K562 (cell line): ENCODE data around the gene PIF1. TPM values are rescaled to one million over a fixed set of nuclear protein-coding genes. Genes with fewer than 3 reads are reported as not detected.

Experiments
- ATAC-seq: fragments of 200-7000 bp; cut with Tn5 transposase; 3 replicates; pipeline ENCODE4 v1.9.1; 2020; ENCODE audit warnings: moderate library complexity
- BruUV-seq: library from RNA; stranded (reverse); fragments of 400-500 nt; replicated peaks from 2 replicates; lab custom pipeline; 2021; lab: Mats Ljungman, UMichigan
- CTCF ChIA-PET: fragments of 300-600 bp; formaldehyde crosslinking; extraction: SDS; loops from one replicate; lab custom pipeline; 2021; ENCODE audit warnings: low intra/inter-chr PET ratio; lab: Yijun Ruan, JAX
- POLR2A ChIA-PET: fragments of 300-600, 350-650 bp; sonication (Branson Sonifier 250); formaldehyde crosslinking; extraction: SDS; loops from one replicate; lab custom pipeline; 2021; ENCODE audit warnings: antibody characterized with exemption, inconsistent platforms; lab: Yijun Ruan, JAX
- DNase-seq, 4 experiments: peaks; one replicate each; pipeline versions ENCODE4 v3.0.0 to v3.0.0-alpha.2; 2011 to 2018; ENCODE audit warnings: low spot score in 3 of 4, mixed read lengths in 3 of 4; ENCODE audit errors: extremely low read depth in 1 of 4
- FAIRE-seq: peaks from 2 replicates; lab custom pipeline; 2011; peaks lifted over from hg19 to GRCh38; lab: Jason Lieb, UNC
- H2AFZ ChIP-seq: 2 replicates; pipeline ENCODE4 v1.6.0; 2011; ENCODE audit warnings: low read depth, low read length, control low read depth, inconsistent platforms
- H3K27ac ChIP-seq: fragments of 200-600 bp; 3 replicates; pipeline ENCODE4 v1.8.0; 2011; ENCODE audit warnings: low read depth, mild to moderate bottlenecking, control low read depth, inconsistent platforms, low read length, moderate library complexity, mixed read lengths; ENCODE audit errors: extremely low read depth
- H3K27me3 ChIP-seq, 2 experiments: fragments of 300-600 bp in 1 of 2; 2 replicates in 1 of 2; 3 replicates in 1 of 2; pipeline versions ENCODE4 v1.6.0 to v1.8.0; 2011; ENCODE audit warnings: inconsistent platforms in 2 of 2, low read length in 2 of 2, mild to moderate bottlenecking in 1 of 2, mixed read lengths in 1 of 2, moderate library complexity in 1 of 2; ENCODE audit not compliant: control insufficient read depth in 2 of 2, insufficient read depth in 2 of 2
- H3K36me3 ChIP-seq: fragments of 300-600 bp; 3 replicates; pipeline ENCODE4 v1.8.0; 2011; ENCODE audit warnings: mild to moderate bottlenecking, low read length, inconsistent platforms; ENCODE audit not compliant: control insufficient read depth, insufficient read depth
- H3K4me1 ChIP-seq, 2 experiments: fragments of 200-600 bp in 1 of 2; replicated peaks in 1 of 2; 2 replicates in 1 of 2; 3 replicates in 1 of 2; pipeline versions ENCODE4 v1.5.1 to v1.8.0; 2011; ENCODE audit warnings: inconsistent platforms in 2 of 2, low read length in 2 of 2, mild to moderate bottlenecking in 1 of 2, mixed read lengths in 1 of 2, moderate library complexity in 1 of 2; ENCODE audit not compliant: control insufficient read depth in 2 of 2, insufficient read depth in 2 of 2
- H3K4me2 ChIP-seq: 2 replicates; pipeline ENCODE4 v1.6.1; 2011; ENCODE audit warnings: low read length, control low read depth, inconsistent platforms, mixed read lengths; ENCODE audit not compliant: insufficient read depth
- H3K4me3 ChIP-seq: fragments of 200-600 bp; sonication (generic), shearing (Covaris generic); 2 replicates; pipeline ENCODE4 v1.5.1; 2016; ENCODE audit warnings: control low read depth, inconsistent platforms
- H3K79me2 ChIP-seq: fragments of 200-600 bp; 3 replicates; pipeline ENCODE4 v1.8.0; 2011; ENCODE audit warnings: low read length, inconsistent platforms; ENCODE audit not compliant: control insufficient read depth, insufficient read depth
- H3K9ac ChIP-seq, 2 experiments: 2 replicates each; pipeline versions ENCODE4 v1.6.0 to v1.6.1; 2011; ENCODE audit warnings: low read depth in 2 of 2, low read length in 2 of 2, control low read depth in 1 of 2, inconsistent platforms in 1 of 2, mild to moderate bottlenecking in 1 of 2, mixed read lengths in 1 of 2; ENCODE audit not compliant: insufficient read depth in 1 of 2
- H3K9me1 ChIP-seq: one replicate; pipeline ENCODE4 v1.6.0; 2011; ENCODE audit warnings: inconsistent platforms, mild to moderate bottlenecking, low read length, moderate library complexity; ENCODE audit not compliant: control insufficient read depth, insufficient read depth
- H3K9me3 ChIP-seq: replicated peaks from 2 replicates; pipeline ENCODE4 v1.5.1; 2011; ENCODE audit warnings: low read depth, low read length, inconsistent platforms; ENCODE audit not compliant: control insufficient read depth, insufficient read depth
- H4K20me1 ChIP-seq: replicated peaks from 2 replicates; pipeline ENCODE4 v1.6.1; 2011; ENCODE audit warnings: low read length, inconsistent platforms, mixed read lengths; ENCODE audit not compliant: control insufficient read depth, insufficient read depth
- ARHGAP35 ChIP-seq: fragments of 450-650 bp; IDR thresholded peaks from 2 replicates; pipeline ENCODE4 v1.6.1; 2018; ENCODE audit not compliant: partially characterized antibody
- ARID1B ChIP-seq: fragments of 450-650 bp; IDR thresholded peaks from 2 replicates; pipeline ENCODE4 v1.6.1; 2016; ENCODE audit warnings: antibody characterized with exemption, mild to moderate bottlenecking, inconsistent platforms
- BRF1 ChIP-seq: IDR thresholded peaks from 3 replicates; pipeline ENCODE4 v1.6.1; 2011; ENCODE audit warnings: borderline replicate concordance, mild to moderate bottlenecking; ENCODE audit not compliant: insufficient read length; ENCODE audit errors: extremely low read depth
- COPS2 ChIP-seq: fragments of 450-650 bp; conservative IDR thresholded peaks from 2 replicates; pipeline ENCODE4 v1.6.1; 2016; ENCODE audit warnings: mild to moderate bottlenecking, moderate library complexity
- ELF2 ChIP-seq: fragments of 250-450 bp; sonication (Bioruptor Pico); IDR thresholded peaks from 2 replicates; pipeline ENCODE4 v1.5.0; 2021; ENCODE audit warnings: mild to moderate bottlenecking
- HDAC1 ChIP-seq, 2 experiments: fragments of 450-650 bp; IDR thresholded peaks; 2 replicates each; pipeline ENCODE4 v1.6.1; 2016 to 2017; ENCODE audit warnings: inconsistent platforms in 1 of 2, mild to moderate bottlenecking in 1 of 2, moderate library complexity in 1 of 2
- HDAC6 ChIP-seq: IDR thresholded peaks from 2 replicates; pipeline ENCODE4 v1.6.1; 2012; ENCODE audit warnings: low read depth, mild to moderate bottlenecking, control low read depth, inconsistent platforms, low read length, moderate library complexity
- IFI16 ChIP-seq: fragments of 250-450 bp; sonication (Bioruptor Pico); IDR thresholded peaks from 2 replicates; pipeline ENCODE4 v2.1.2; 2022; ENCODE audit warnings: mild to moderate bottlenecking, inconsistent platforms
- KLF10 ChIP-seq: fragments of 250-450 bp; sonication (Bioruptor Pico); IDR thresholded peaks from 2 replicates; pipeline ENCODE4 v1.6.1; 2021; ENCODE audit warnings: matching md5 sums
- MED1 ChIP-seq: sonication (generic); formaldehyde crosslinking; IDR thresholded peaks from 2 replicates; pipeline ENCODE4 v1.8.1; 2023; ENCODE audit warnings: missing genetic modification reagents, borderline replicate concordance
- POLR2H ChIP-seq: IDR thresholded peaks from 2 replicates; pipeline ENCODE4 v1.6.1; 2016; ENCODE audit warnings: missing genetic modification characterization, low read depth, mild to moderate bottlenecking, control low read depth, missing compliant biosample characterization, moderate library complexity
- SRSF3 ChIP-seq: fragments of 200-400 bp; formaldehyde crosslinking; IDR thresholded peaks from 2 replicates; pipeline ENCODE4 v1.6.1; 2016; ENCODE audit warnings: mild to moderate bottlenecking, low read length, moderate library complexity; ENCODE audit not compliant: insufficient read depth
- VEZF1 ChIP-seq: fragments of 200-800 bp; sonication (Bioruptor generic); IDR thresholded peaks from 2 replicates; pipeline ENCODE4 v1.6.1; 2017; ENCODE audit warnings: missing genetic modification characterization, missing compliant biosample characterization
- ZNF75A ChIP-seq: fragments of 450-650 bp; formaldehyde crosslinking; IDR thresholded peaks from 2 replicates; pipeline ENCODE4 v1.4.0; 2020; ENCODE audit warnings: mild to moderate bottlenecking
- ZZZ3 ChIP-seq: fragments of 450-650 bp; IDR thresholded peaks from 2 replicates; pipeline ENCODE4 v1.6.1; 2016; ENCODE audit warnings: antibody characterized with exemption, mild to moderate bottlenecking, moderate library complexity
- WGBS: fragments of 100-300 bp; shearing (Covaris generic); methylation state at CpG from one replicate; pipeline ENCODE4 v1.1.6; 2016; ENCODE audit warnings: low coverage, mixed read lengths; ENCODE audit not compliant: insufficient coverage; ENCODE audit errors: missing lambda C conversion rate; 5-methylcytosine and 5-hydroxymethylcytosine counted together
- in situ Hi-C: fragments of 300-500 bp; cut with MboI; formaldehyde crosslinking; loops from 4 replicates; pipeline ENCODE4 v1.15.0; 2018; ENCODE audit warnings: inconsistent platforms, mixed read lengths
- intact Hi-C: fragments of 100-400 bp; cut with micrococcal nuclease; formaldehyde crosslinking; loops from 2 replicates; pipeline ENCODE4 v1.14.2; 2022
- polyA plus RNA-seq, 8 experiments: library from polyadenylated mRNA; depleted of rRNA in 4 of 8; stranded (reverse) in 5 of 8; unstranded in 3 of 8; fragments of >200 nt; fragmentation: Nextera tagmentation in 2 of 8; fragmentation: Illumina TruSeq in 1 of 8; extraction: Ambion mirVana in 2 of 8; extraction: Trizol in 1 of 8; gene quantifications; 2 replicates each; pipeline versions ENCODE4 v1.2.1 to v1.2.3, GENCODE V29; 2011 to 2014; ENCODE audit warnings: inconsistent platforms in 1 of 8, missing spikeins in 1 of 8
- total RNA-seq, 7 experiments: library from RNA; depleted of rRNA in 6 of 7; stranded (reverse); fragments of >200 nt in 6 of 7; fragmentation: Illumina TruSeq in 2 of 7; extraction: Trizol in 2 of 7; gene quantifications; 2 replicates each; pipeline versions ENCODE4 v1.2.1 to v1.2.3, GENCODE V29; 2011 to 2021; ENCODE audit warnings: low replicate concordance in 1 of 7

The PIF1 gene
- total and polyA plus RNA-seq, 9 of the 15 experiments (the other 6 are each of a cell fraction or from before 2014, with no cell fraction given), result 1.1 to 37.9 (median 11.5) TPM

GRCh38 chr15:64845183-64845611 is 19.8 kb upstream of the PIF1 start:
- no CpG with 5 or more reads among the region's 2 CpGs for WGBS
- no peaks in the 10 kb centered on the region for H3K9me3 ChIP-seq
- in situ Hi-C loops (no loop called here), intact Hi-C loops (no loop called here)
- no peak overlapping the region for H3K27ac ChIP-seq
- H3K4me2 ChIP-seq, result 0 out of 2 replicates have a peak overlapping the region, but pooled peaks have one; percentile 21
- no TSS peak for BruUV-seq
- H3K79me2 ChIP-seq, result peaks cover 46% of the 10 kb centered on the region
- CTCF ChIA-PET, result no interaction called here
- POLR2A ChIA-PET, result interaction anchor here (1.8 kb wide), 1 partner anchor 10 kb away, joined by 4 read pairs; no protein-coding TSS in a partner anchor
- no peak overlapping the region; a peak in 1 of 4 replicates for H3K9ac ChIP-seq
- H4K20me1 ChIP-seq, result peaks cover 3% of the 10 kb centered on the region; the same call in 1 of the 2 replicates
- no peaks in the 10 kb centered on the region for H3K27me3 ChIP-seq
- H3K4me1 ChIP-seq, result peaks cover 39% of the 10 kb centered on the region in 2 experiments
- H3K4me3 ChIP-seq, result no peak overlapping the region
- ATAC-seq, result no peak
- no peak for FAIRE-seq
- TF ChIP-seq KLF10 (CRISPR knock-in tag) (no peak), IFI16 (CRISPR knock-in tag) (no peak), ARHGAP35 (no peak), SRSF3 (no peak), POLR2H (tag) (no peak), COPS2 (no peak), HDAC1 (IDR thresholded peaks at IDR 0.05) (no peak), MED1 (CRISPR knock-in tag) (no peak), ZZZ3 (no peak), ELF2 (CRISPR knock-in tag) (no peak), ARID1B (no peak), VEZF1 (CRISPR knock-in tag) (no peak), HDAC6 (no peak), BRF1 (no peak), ZNF75A (CRISPR knock-in tag) (no peak)
- DNase-seq, result no peak
- H2AFZ ChIP-seq, result no peak overlapping the region
- peaks cover 3% of the 10 kb centered on the region for H3K9me1 ChIP-seq
- H3K36me3 ChIP-seq, result peaks cover 15% of the 10 kb centered on the region; the same call in 2 of the 3 replicates
